ENCODE data around the gene HOXB6. TPM values are rescaled to one million over a fixed set of nuclear protein-coding genes. Genes with fewer than 3 reads are reported as not detected.

HOXB6 gene
- total and polyA plus RNA-seq, 4 donors: 0.17 to 1.1 (median 0.46) TPM

GRCh38 chr17:48593126-48593829 is 11.5 kb downstream of the HOXB6 start, which contains the start of gene HOXB5:
Gene HOXB5, minus strand, starts transcription at chr17:48593779. Its CDS starts 97 bp downstream, at chr17:48593682.
- Histone ChIP-seq H3K27ac (ENCODE audit: low read depth in 1 of 2, low read length in 2 of 2) (peak within 1 kb of the TSS; percentile 1 to 51), H3K4me3 (ENCODE audit: low read depth in 1 of 3, low read length in 3 of 3) (peak within 1 kb of the TSS in 1 of 3 donors; percentile 25), H3K4me1 (ENCODE audit: control insufficient read depth in 4 of 4, insufficient read depth in 4 of 4, low read length in 3 of 4) (peaks cover 2 to 23% (median 4%) of the 10 kb centered on the region in 4 donors), H3K9ac (ENCODE audit: low read depth in 1 of 2, low read length in 2 of 2) (no peak within 1 kb of the TSS), H3K27me3 (ENCODE audit: control insufficient read depth in 4 of 4, insufficient read depth in 4 of 4, low read length in 3 of 4) (peaks cover 3 to 11% (median 5%) of the 10 kb centered on the region in 4 donors), H3K36me3 (ENCODE audit: control insufficient read depth in 4 of 4, insufficient read depth in 3 of 4, low read depth in 1 of 4, low read length in 3 of 4) (no peaks in the 10 kb centered on the region), H3K9me3 (ENCODE audit: control insufficient read depth in 4 of 4, low read length in 3 of 4) (no peaks in the 10 kb centered on the region)
- DNase-seq (ENCODE audit: low spot score): no peak
- 8% methylated on average over 50 of the region's 50 CpGs for WGBS
- TF ChIP-seq RXRA (IDR thresholded peaks at IDR 0.05) (no peak), ZBTB33 (IDR thresholded peaks at IDR 0.05) (no peak), EGR1 (IDR thresholded peaks at IDR 0.05; ENCODE audit: low read depth in 2 of 2) (no peak), SP1 (IDR thresholded peaks at IDR 0.05) (no peak), RAD21 (IDR thresholded peaks at IDR 0.05) (no peak), REST (IDR thresholded peaks at IDR 0.05) (no peak), FOXA1 (IDR thresholded peaks at IDR 0.05) (no peak), JUND (IDR thresholded peaks at IDR 0.05) (no peak), HNF4A (conservative IDR thresholded peaks at IDR 0.05) (no peak), NR2F2 (IDR thresholded peaks at IDR 0.05) (no peak), FOXA2 (IDR thresholded peaks at IDR 0.05) (no peak), GABPA (IDR thresholded peaks at IDR 0.05 in 1 of 2, conservative IDR thresholded peaks at IDR 0.05 in 1 of 2) (no peak), HNF4G (IDR thresholded peaks at IDR 0.05) (no peak), YY1 (IDR thresholded peaks at IDR 0.05) (no peak), TAF1 (conservative IDR thresholded peaks at IDR 0.05) (no peak)
- TF ChIP-seq, protein P1, sequence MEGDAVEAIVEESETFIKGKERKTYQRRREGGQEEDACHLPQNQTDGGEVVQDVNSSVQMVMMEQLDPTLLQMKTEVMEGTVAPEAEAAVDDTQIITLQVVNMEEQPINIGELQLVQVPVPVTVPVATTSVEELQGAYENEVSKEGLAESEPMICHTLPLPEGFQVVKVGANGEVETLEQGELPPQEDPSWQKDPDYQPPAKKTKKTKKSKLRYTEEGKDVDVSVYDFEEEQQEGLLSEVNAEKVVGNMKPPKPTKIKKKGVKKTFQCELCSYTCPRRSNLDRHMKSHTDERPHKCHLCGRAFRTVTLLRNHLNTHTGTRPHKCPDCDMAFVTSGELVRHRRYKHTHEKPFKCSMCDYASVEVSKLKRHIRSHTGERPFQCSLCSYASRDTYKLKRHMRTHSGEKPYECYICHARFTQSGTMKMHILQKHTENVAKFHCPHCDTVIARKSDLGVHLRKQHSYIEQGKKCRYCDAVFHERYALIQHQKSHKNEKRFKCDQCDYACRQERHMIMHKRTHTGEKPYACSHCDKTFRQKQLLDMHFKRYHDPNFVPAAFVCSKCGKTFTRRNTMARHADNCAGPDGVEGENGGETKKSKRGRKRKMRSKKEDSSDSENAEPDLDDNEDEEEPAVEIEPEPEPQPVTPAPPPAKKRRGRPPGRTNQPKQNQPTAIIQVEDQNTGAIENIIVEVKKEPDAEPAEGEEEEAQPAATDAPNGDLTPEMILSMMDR (IDR thresholded peaks at IDR 0.05; ENCODE audit: low read depth, low read length, missing input control): no peak
- TF ChIP-seq, protein P2, sequence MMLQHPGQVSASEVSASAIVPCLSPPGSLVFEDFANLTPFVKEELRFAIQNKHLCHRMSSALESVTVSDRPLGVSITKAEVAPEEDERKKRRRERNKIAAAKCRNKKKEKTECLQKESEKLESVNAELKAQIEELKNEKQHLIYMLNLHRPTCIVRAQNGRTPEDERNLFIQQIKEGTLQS (IDR thresholded peaks at IDR 0.05): no peak
- TF ChIP-seq, protein P3, sequence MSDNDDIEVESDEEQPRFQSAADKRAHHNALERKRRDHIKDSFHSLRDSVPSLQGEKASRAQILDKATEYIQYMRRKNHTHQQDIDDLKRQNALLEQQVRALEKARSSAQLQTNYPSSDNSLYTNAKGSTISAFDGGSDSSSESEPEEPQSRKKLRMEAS (IDR thresholded peaks at IDR 0.05): no peak
